IMR-90 (cell line): ENCODE results near the gene MAP4. TPM values are rescaled to one million over a fixed set of nuclear protein-coding genes. Genes with fewer than 3 reads are reported as not detected.
"Not testable (repeated sequence)": the region's sequence is repeated elsewhere in the genome, so short reads cannot be mapped to it uniquely, and the experiment has no call there.

ENCODE experiments used
- ATAC-seq: fragments of 200-7000 bp; cut with Tn5 transposase; 2 replicates; pipeline ENCODE4 v1.9.1; 2020; ENCODE audit warnings: low read depth, mild to moderate bottlenecking, moderate library complexity
- BruUV-seq: library from RNA; stranded (reverse); fragments of 400-500 nt; replicated peaks from 2 replicates; lab custom pipeline; 2021; lab: Mats Ljungman, UMichigan
- CTCF ChIA-PET: fragments of 300-600 bp; formaldehyde crosslinking; extraction: SDS; loops from one replicate; lab custom pipeline; 2021; ENCODE audit warnings: antibody characterized with exemption; lab: Yijun Ruan, JAX
- POLR2A ChIA-PET: fragments of 300-600 bp; sonication (Branson Sonifier 250); formaldehyde crosslinking; loops from one replicate; lab custom pipeline; 2022; ENCODE audit warnings: antibody characterized with exemption; ENCODE audit not compliant: unreplicated experiment; lab: Charles Lee
- DNase-seq: peaks from one replicate; pipeline ENCODE4 v3.0.0; 2013
- H2AFZ ChIP-seq: replicated peaks from 2 replicates; pipeline ENCODE3; 2013; ENCODE audit warnings: low read length, mild to moderate bottlenecking; ENCODE audit not compliant: poor library complexity
- H2AK5ac ChIP-seq: 2 replicates; pipeline ENCODE4 v1.6.1; 2013; ENCODE audit warnings: low read depth, low read length, inconsistent platforms
- H2AK9ac ChIP-seq: replicated peaks from 2 replicates; pipeline ENCODE3; 2013; ENCODE audit warnings: mild to moderate bottlenecking, low read depth, low read length, moderate library complexity; ENCODE audit not compliant: poor library complexity
- H2BK120ac ChIP-seq: 2 replicates; pipeline ENCODE4 v1.6.1; 2013; ENCODE audit warnings: low read depth, low read length, inconsistent platforms
- H2BK15ac ChIP-seq: 3 replicates; pipeline ENCODE4 v1.6.1; 2013; ENCODE audit warnings: low read depth, low read length, inconsistent platforms
- H2BK20ac ChIP-seq: 2 replicates; pipeline ENCODE4 v1.6.1; 2013; ENCODE audit warnings: low read depth, mild to moderate bottlenecking, inconsistent platforms, low read length, moderate library complexity
- H2BK5ac ChIP-seq: 2 replicates; pipeline ENCODE4 v1.6.1; 2013; ENCODE audit warnings: mild to moderate bottlenecking, low read depth, low read length, inconsistent platforms; ENCODE audit not compliant: poor library complexity, severe bottlenecking
- H3K14ac ChIP-seq: replicated peaks from 2 replicates; pipeline ENCODE4 v1.6.1; 2013; ENCODE audit warnings: low read depth, low read length, inconsistent platforms
- H3K18ac ChIP-seq: 2 replicates; pipeline ENCODE4 v1.6.1; 2013; ENCODE audit warnings: low read depth, low read length, control low read depth
- H3K23ac ChIP-seq: 2 replicates; pipeline ENCODE4 v1.6.1; 2013; ENCODE audit warnings: low read depth, low read length, inconsistent platforms
- H3K27ac ChIP-seq: 2 replicates; pipeline ENCODE4 v1.5.1; 2013; ENCODE audit warnings: mild to moderate bottlenecking, control low read depth, low read length; ENCODE audit not compliant: insufficient read depth
- H3K27me3 ChIP-seq: 2 replicates; pipeline ENCODE4 v1.6.1; 2013; ENCODE audit warnings: low read length; ENCODE audit not compliant: control insufficient read depth, insufficient read depth
- H3K36me3 ChIP-seq: 2 replicates; pipeline ENCODE4 v1.6.1; 2013; ENCODE audit warnings: low read length, mixed read lengths; ENCODE audit not compliant: control insufficient read depth, insufficient read depth
- H3K4ac ChIP-seq: 2 replicates; pipeline ENCODE4 v1.6.1; 2013; ENCODE audit warnings: low read depth, low read length, inconsistent platforms
- H3K4me1 ChIP-seq: 2 replicates; pipeline ENCODE4 v1.6.1; 2013; ENCODE audit warnings: low read length, mixed read lengths; ENCODE audit not compliant: control insufficient read depth, insufficient read depth
- H3K4me2 ChIP-seq: 2 replicates; pipeline ENCODE4 v1.6.1; 2013; ENCODE audit warnings: low read depth, mild to moderate bottlenecking, control low read depth, low read length, moderate library complexity
- H3K4me3 ChIP-seq: 2 replicates; pipeline ENCODE4 v1.5.1; 2013; ENCODE audit warnings: low read depth, mild to moderate bottlenecking, control low read depth, low read length, moderate library complexity; ENCODE audit not compliant: insufficient read depth
- H3K56ac ChIP-seq: 2 replicates; pipeline ENCODE4 v1.6.1; 2013; ENCODE audit warnings: low read length, inconsistent platforms; ENCODE audit not compliant: insufficient read depth; ENCODE audit errors: extremely low read depth
- H3K79me1 ChIP-seq, 2 experiments: 2 replicates each; pipeline ENCODE4 v1.6.1; 2013; ENCODE audit warnings: low read length in 2 of 2, inconsistent platforms in 1 of 2, low read depth in 1 of 2
- H3K9ac ChIP-seq: 2 replicates; pipeline ENCODE4 v1.6.1; 2013; ENCODE audit warnings: low read depth, low read length, control low read depth
- H3K9me1 ChIP-seq: 2 replicates; pipeline ENCODE4 v1.6.1; 2013; ENCODE audit warnings: low read length, inconsistent platforms; ENCODE audit not compliant: insufficient read depth
- H3K9me3 ChIP-seq: 2 replicates; pipeline ENCODE4 v1.6.1; 2013; ENCODE audit warnings: low read length; ENCODE audit not compliant: control insufficient read depth, insufficient read depth
- H4K20me1 ChIP-seq: 2 replicates; pipeline ENCODE4 v1.6.1; 2013; ENCODE audit warnings: low read length, inconsistent platforms; ENCODE audit not compliant: insufficient read depth
- H4K5ac ChIP-seq: 2 replicates; pipeline ENCODE4 v1.6.1; 2013; ENCODE audit warnings: mild to moderate bottlenecking, low read depth, low read length, control low read depth
- H4K8ac ChIP-seq, 2 experiments: 2 replicates each; pipeline ENCODE4 v1.6.1; 2013; ENCODE audit warnings: low read depth in 2 of 2, low read length in 2 of 2, control low read depth in 1 of 2, inconsistent platforms in 1 of 2
- H4K91ac ChIP-seq: 2 replicates; pipeline ENCODE4 v1.6.1; 2013; ENCODE audit warnings: low read depth, low read length, inconsistent platforms; ENCODE audit not compliant: insufficient read depth
- CEBPB ChIP-seq: IDR thresholded peaks from 2 replicates; pipeline ENCODE4 v1.6.1; 2012; ENCODE audit warnings: low read depth, low read length, improper control_type of control experiment
- MAFK ChIP-seq: IDR thresholded peaks from 2 replicates; pipeline ENCODE4 v1.6.1; 2012; ENCODE audit warnings: low read depth, low read length, improper control_type of control experiment
- RFX5 ChIP-seq: IDR thresholded peaks from 2 replicates; pipeline ENCODE4 v1.8.0; 2012; ENCODE audit warnings: low read depth, mild to moderate bottlenecking, low read length, moderate library complexity
- SMC3 ChIP-seq: fragments of 150-350 bp; IDR thresholded peaks from 2 replicates; pipeline ENCODE4 v1.6.1; 2016; ENCODE audit warnings: low read depth, mild to moderate bottlenecking, antibody characterized with exemption, low read length, moderate library complexity
- WGBS, 2 experiments: methylation state at CpG; one replicate each; pipeline versions ENCODE4 v1.1.5 to v1.1.7; 2013; ENCODE audit warnings: missing lambda C conversion rate in 2 of 2; ENCODE audit not compliant: insufficient read length in 1 of 2; ENCODE audit errors: extremely low coverage in 2 of 2; 5-methylcytosine and 5-hydroxymethylcytosine counted together
- dilution Hi-C: fragments of 300-500 bp; cut with HindIII; formaldehyde crosslinking; loops from one replicate; pipeline ENCODE4 v1.14.3; 2018; ENCODE audit warnings: low sequenced_read_pairs; ENCODE audit not compliant: unreplicated experiment
- in situ Hi-C: fragments of 300-500 bp; cut with MboI; formaldehyde crosslinking; loops from 3 replicates; pipeline ENCODE4 v1.14.3; 2019; ENCODE audit warnings: low sequenced_read_pairs, inconsistent platforms, mixed read lengths
- intact Hi-C: fragments of 100-400 bp; cut with micrococcal nuclease; formaldehyde crosslinking; loops from 2 replicates; pipeline ENCODE4 v1.10.0; 2022
- polyA plus RNA-seq, 3 experiments: library from polyadenylated mRNA; depleted of rRNA; stranded (reverse); fragments of >200 nt; gene quantifications; 2 replicates each; pipeline ENCODE4 v1.2.3, GENCODE V29; 2012; ENCODE audit warnings: low replicate concordance in 1 of 3
- total RNA-seq: library from RNA; depleted of rRNA; stranded (reverse); fragments of >200 nt; gene quantifications from 2 replicates; pipeline ENCODE4 v1.2.3, GENCODE V29; 2012

Gene MAP4
- total and polyA plus RNA-seq, 2 of the 4 experiments (the other 2 are of a cell fraction), result 87.8 to 216 TPM

DNA sequence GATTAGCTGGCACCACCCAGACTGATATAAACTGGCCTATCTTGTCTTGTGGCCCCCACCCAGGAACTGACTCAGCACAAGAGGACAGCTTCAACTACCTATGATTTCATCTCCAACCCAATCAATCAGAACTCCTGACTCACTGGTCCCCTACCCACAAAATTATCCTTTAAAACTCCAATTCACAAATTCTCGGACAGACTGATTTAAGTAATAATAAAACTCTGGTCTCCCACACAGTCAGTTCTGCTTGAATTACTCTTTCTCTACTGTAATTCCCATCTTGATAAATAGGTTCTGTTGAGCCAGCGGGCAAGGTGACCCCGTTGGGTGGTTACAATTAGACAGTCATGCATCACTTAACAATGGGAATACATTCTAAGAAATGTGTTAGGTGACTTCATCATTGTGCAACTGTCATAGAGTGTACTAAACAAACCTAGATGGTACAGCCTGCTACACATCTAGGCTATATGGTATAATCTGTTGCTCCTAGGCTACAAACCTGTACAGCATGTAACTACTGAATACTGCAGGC, 48.1 kb upstream of the MAP4 start:
- Histone ChIP-seq H2AFZ (no peak overlapping the region), H3K4me3 (no peak overlapping the region), H3K9me1 (peaks cover 12% of the 10 kb centered on the region), H2BK120ac (no peak overlapping the region), H2AK9ac (no peak overlapping the region), H4K20me1 (peaks cover 90% of the 10 kb centered on the region), H3K56ac (no peak overlapping the region), H4K5ac (no peak overlapping the region), H3K79me1 (peaks cover 0 to 61% of the 10 kb centered on the region in 2 experiments; a peak in 2 of 4 replicates), H3K9ac (no peak overlapping the region), H3K9me3 (no peaks in the 10 kb centered on the region), H2BK15ac (no peak overlapping the region), H3K36me3 (peaks cover 2% of the 10 kb centered on the region), H3K18ac (no peak overlapping the region), H4K8ac (no peak overlapping the region), H2BK5ac (peak overlapping the region; percentile 11), H3K4me2 (no peak overlapping the region), H3K14ac (no peak overlapping the region), H3K27me3 (no peaks in the 10 kb centered on the region), H3K4me1 (peaks cover 12% of the 10 kb centered on the region), H4K91ac (no peak overlapping the region), H3K23ac (no peak overlapping the region), H2BK20ac (no peak overlapping the region), H3K4ac (no peak overlapping the region), H2AK5ac (no peak overlapping the region), H3K27ac (no peak overlapping the region)
- in situ Hi-C loops (no loop called here), dilution Hi-C loops (no loop called here), intact Hi-C loops (no loop called here)
- TF ChIP-seq RFX5 (no peak), SMC3 (no peak), CEBPB (peak; percentile 58), MAFK (peak; percentile 36; the same call in 1 of the 2 replicates)
- peak; percentile 27 for DNase-seq
- ChIA-PET POLR2A (no interaction called here), CTCF (no interaction called here)
- peak; percentile 31 for ATAC-seq
- no CpG with 5 or more reads among the region's 3 CpGs for WGBS, 2 experiments
- BruUV-seq, result no TSS peak

- CTCF ChIA-PET, H3K18ac ChIP-seq, H2AFZ ChIP-seq, H3K9me3 ChIP-seq, POLR2A ChIA-PET, H3K23ac ChIP-seq, H3K14ac ChIP-seq, H4K91ac ChIP-seq, BruUV-seq, H3K27me3 ChIP-seq, H2BK120ac ChIP-seq, H2AK5ac ChIP-seq, intact Hi-C loops, in situ Hi-C loops, H3K9ac ChIP-seq, H3K27ac ChIP-seq, H2BK20ac ChIP-seq, ATAC-seq, H3K4me1 ChIP-seq, H2AK9ac ChIP-seq, H3K4ac ChIP-seq, H3K4me2 ChIP-seq, H2BK15ac ChIP-seq, H3K56ac ChIP-seq, dilution Hi-C loops, H4K8ac ChIP-seq, H2BK5ac ChIP-seq, H4K5ac ChIP-seq, H3K36me3 ChIP-seq, H3K4me3 ChIP-seq, DNase-seq: not testable (repeated sequence)
- 98% methylated on average over 8 of the region's 33 CpGs; no CpG with 5 or more reads in 1 of the 2 experiments for WGBS, 2 experiments
- peaks cover 0 to 56% of the 10 kb centered on the region in 2 experiments; a peak in 2 of 4 replicates for H3K79me1 ChIP-seq
- peaks cover 13% of the 10 kb centered on the region for H3K9me1 ChIP-seq
- peaks cover 80% of the 10 kb centered on the region for H4K20me1 ChIP-seq
Measured at GRCh38 chr3:48061586-48061985, 45.4 kb upstream of the MAP4 start.
